ENCODE measurements around the gene TK2.
"Not testable (repeated sequence)": the region's sequence is repeated elsewhere in the genome, so short reads cannot be mapped to it uniquely, and the experiment has no call there.

TK2 gene

GRCh38 chr16:66549284-66550131 is at the start of gene TK2:
Gene TK2, minus strand, starts transcription at chr16:66550122. Its CDS starts 61 bp downstream, at chr16:66550061.
- peak; percentile 89 for DNase-seq

- no peak for DNase-seq
Observed at GRCh38 chr16:66598111-66598510, 48.2 kb upstream of the TK2 start.

DNA sequence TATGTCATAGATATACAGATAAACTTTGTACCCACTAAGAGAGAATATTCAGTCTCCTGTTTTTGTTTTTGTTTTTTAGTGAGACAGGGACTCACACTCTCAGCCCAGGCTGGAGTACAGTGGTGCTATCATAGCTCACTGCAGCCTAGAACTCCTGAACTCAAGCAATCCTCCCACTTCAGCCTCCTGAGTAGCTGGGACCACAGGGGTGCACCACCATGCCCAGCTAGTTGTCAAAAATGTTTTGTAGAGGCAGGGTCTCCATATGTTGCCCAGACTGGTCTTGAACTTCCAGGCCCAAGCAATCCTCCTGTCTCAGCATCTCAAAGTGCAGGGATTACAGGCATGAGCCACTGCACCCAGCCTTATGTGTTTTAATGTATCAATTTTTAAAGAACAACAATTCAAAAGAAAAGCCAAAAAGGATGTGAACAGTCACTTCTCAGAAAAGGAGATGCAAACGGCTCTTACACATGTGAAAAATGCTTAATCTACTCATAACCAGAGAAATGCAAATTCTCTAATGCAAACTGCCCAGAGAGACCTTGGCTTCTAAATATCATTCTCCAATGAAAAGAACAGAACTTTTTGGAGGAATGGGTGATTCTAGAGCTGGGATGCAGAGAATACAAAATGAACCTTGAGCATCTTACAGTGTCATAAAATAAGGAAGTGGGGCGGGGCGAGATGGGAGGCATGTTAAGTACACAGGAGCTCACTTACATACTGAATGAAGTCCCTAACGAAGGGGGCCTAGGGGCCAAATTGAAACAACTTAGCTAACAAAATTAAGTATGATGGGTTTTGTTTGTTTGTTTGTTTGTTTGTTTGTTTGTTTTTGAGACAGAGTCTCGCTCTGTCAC is 47.3 kb upstream of the TK2 start:
- DNase-seq = no peak

- not testable (repeated sequence) for DNase-seq
Observed at GRCh38 chr16:66596559-66596958, 46.6 kb upstream of the TK2 start.

GRCh38 chr16:66594739-66595138 is 44.8 kb upstream of the TK2 start:
- no peak for DNase-seq

- no peak for DNase-seq
Observed at GRCh38 chr16:66592814-66593213, 42.9 kb upstream of the TK2 start.

- DNase-seq = no peak
Observed at GRCh38 chr16:66592241-66592640, 42.3 kb upstream of the TK2 start.

GRCh38 chr16:66591018-66591417 is 41.1 kb upstream of the TK2 start:
- DNase-seq = no peak

GRCh38 chr16:66590322-66590721 is 40.4 kb upstream of the TK2 start:
- DNase-seq = no peak

- no peak for DNase-seq
Observed at GRCh38 chr16:66588981-66589713, 39.2 kb upstream of the TK2 start.

GRCh38 chr16:66587881-66588600 is 38.1 kb upstream of the TK2 start:
- no peak for DNase-seq

GRCh38 chr16:66585481-66586239 is 35.7 kb upstream of the TK2 start:
- DNase-seq = no peak

GRCh38 chr16:66581246-66581952 is 31.5 kb upstream of the TK2 start:
- DNase-seq = no peak

- DNase-seq = peak; percentile 47
Observed at GRCh38 chr16:66580605-66581209, 30.8 kb upstream of the TK2 start.

GRCh38 chr16:66578651-66579531 is 29.0 kb upstream of the TK2 start, which contains the start of gene CMTM2:
Gene CMTM2, plus strand, starts transcription at chr16:66579463. Its CDS starts 145 bp downstream, at chr16:66579608.
- peak; percentile 71 for DNase-seq

GRCh38 chr16:66576296-66576695 is 26.4 kb upstream of the TK2 start:
- no peak for DNase-seq

DNA sequence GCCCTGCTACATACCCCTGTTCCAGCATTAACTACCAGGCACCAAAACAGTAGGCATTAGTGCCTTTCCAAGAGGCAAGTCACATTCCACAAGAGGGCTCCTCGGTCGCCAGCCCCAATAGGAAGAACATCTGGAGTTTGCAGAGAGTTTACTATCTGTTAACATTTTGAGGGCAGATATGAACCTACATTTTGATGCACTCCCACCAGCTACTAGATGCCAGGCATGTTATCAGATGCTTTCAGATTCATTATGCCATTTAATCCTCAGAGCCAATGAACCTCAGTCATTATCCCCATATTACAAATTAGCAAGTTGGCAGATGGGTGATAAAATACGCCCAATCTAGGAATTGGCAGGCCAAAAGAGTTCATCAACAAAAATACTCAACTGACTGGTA is 25.1 kb upstream of the TK2 start:
- DNase-seq = no peak

- no peak for DNase-seq
Observed at GRCh38 chr16:66574531-66574930, 24.6 kb upstream of the TK2 start.

GRCh38 chr16:66574081-66574480 is 24.2 kb upstream of the TK2 start:
- no peak for DNase-seq

Data from left hindlimb (tissue), 1 donor.